Measurements from ENCODE around the gene TRANK1. TPM values are rescaled to one million over a fixed set of nuclear protein-coding genes. Genes with fewer than 3 reads are reported as not detected.

TRANK1 gene
- total RNA-seq, 1 experiment from 2014 or later: 10.3 TPM

GRCh38 chr3:36804295-36805055 is 140.4 kb downstream of the TRANK1 start:
- TF ChIP-seq CTCF (IDR thresholded peaks at IDR 0.05; ENCODE audit: unreplicated experiment): no peak
- no peaks in the 10 kb centered on the region for H3K36me3 Mint-ChIP-seq (ENCODE audit: insufficient read depth, unreplicated experiment)
- no peak overlapping the region for H3K4me3 Mint-ChIP-seq (ENCODE audit: low read depth, unreplicated experiment)
- peaks cover 66% of the 10 kb centered on the region for H3K27me3 Mint-ChIP-seq (ENCODE audit: unreplicated experiment)
- DNase-seq: no peak
- H3K4me1 Mint-ChIP-seq (ENCODE audit: low read depth, unreplicated experiment): no peaks in the 10 kb centered on the region
- no TSS peak for BruUV-seq (replicated peaks)
- no peak overlapping the region for H3K27ac Mint-ChIP-seq (ENCODE audit: unreplicated experiment)
- H3K9me3 Mint-ChIP-seq (ENCODE audit: low read depth, unreplicated experiment): peaks cover 2% of the 10 kb centered on the region
- CTCF ChIA-PET: no interaction called here
- intact Hi-C loops (cut with micrococcal nuclease; ENCODE audit: unreplicated experiment): no loop called here

DNA sequence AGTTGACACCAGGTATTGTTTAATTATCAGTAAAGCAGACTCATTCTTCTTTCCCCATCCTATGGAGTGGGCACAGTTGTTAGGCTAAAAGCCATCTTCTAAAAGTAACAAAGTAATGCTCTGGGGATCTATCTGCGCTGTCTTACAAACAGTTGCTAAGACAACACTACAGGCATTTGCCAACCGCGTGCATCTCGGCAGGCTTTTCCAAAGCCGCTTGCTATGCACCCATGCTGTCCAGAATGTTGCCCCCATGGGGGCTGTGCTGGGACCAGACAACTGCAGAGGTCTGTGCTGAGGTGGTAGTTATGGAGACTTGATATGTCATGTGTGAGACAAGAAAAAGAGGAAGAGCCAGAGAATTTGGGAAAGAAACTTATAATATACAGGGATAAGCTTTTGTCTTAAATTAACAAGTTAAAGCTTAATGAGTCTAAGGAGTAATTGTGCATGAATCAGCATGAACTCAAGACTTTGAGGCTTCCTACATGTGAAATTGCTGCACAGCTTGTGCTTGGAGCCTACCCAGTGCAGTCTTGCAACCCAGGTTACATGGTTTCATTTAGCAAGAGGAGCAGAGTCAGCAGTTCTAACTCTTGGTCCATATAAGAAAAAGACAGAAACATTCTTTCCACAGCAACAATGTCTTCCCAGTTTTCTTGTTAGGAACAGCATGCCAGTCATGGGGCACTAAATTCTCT is 141.6 kb downstream of the TRANK1 start:
- peaks cover 66% of the 10 kb centered on the region for H3K27me3 Mint-ChIP-seq (ENCODE audit: unreplicated experiment)

GRCh38 chr3:36800533-36801116 is 144.2 kb downstream of the TRANK1 start:
- no TSS peak for BruUV-seq (replicated peaks)
- intact Hi-C loops (cut with micrococcal nuclease; ENCODE audit: unreplicated experiment): no loop called here
- CTCF ChIA-PET: no interaction called here
- Mint-ChIP-seq H3K27ac (ENCODE audit: unreplicated experiment) (no peak overlapping the region), H3K4me1 (ENCODE audit: low read depth, unreplicated experiment) (no peaks in the 10 kb centered on the region), H3K36me3 (ENCODE audit: insufficient read depth, unreplicated experiment) (no peaks in the 10 kb centered on the region), H3K27me3 (ENCODE audit: unreplicated experiment) (peaks cover 57% of the 10 kb centered on the region), H3K4me3 (ENCODE audit: low read depth, unreplicated experiment) (no peak overlapping the region), H3K9me3 (ENCODE audit: low read depth, unreplicated experiment) (no peaks in the 10 kb centered on the region)
- no peak for TF ChIP-seq CTCF (IDR thresholded peaks at IDR 0.05; ENCODE audit: unreplicated experiment)
- no peak for DNase-seq

More for the DNA sequence above, 141.6 kb downstream of the TRANK1 start:
- Mint-ChIP-seq H3K36me3 (ENCODE audit: insufficient read depth, unreplicated experiment) (no peaks in the 10 kb centered on the region), H3K4me3 (ENCODE audit: low read depth, unreplicated experiment) (no peak overlapping the region), H3K9me3 (ENCODE audit: low read depth, unreplicated experiment) (peaks cover 2% of the 10 kb centered on the region), H3K27ac (ENCODE audit: unreplicated experiment) (no peak overlapping the region), H3K4me1 (ENCODE audit: low read depth, unreplicated experiment) (no peaks in the 10 kb centered on the region)
- intact Hi-C loops (cut with micrococcal nuclease; ENCODE audit: unreplicated experiment): no loop called here
- no peak for DNase-seq
- TF ChIP-seq CTCF (IDR thresholded peaks at IDR 0.05; ENCODE audit: unreplicated experiment): no peak
- CTCF ChIA-PET: interaction anchor here (0.6 kb wide), 1 partner anchor 1024 kb away, joined by 3 read pairs; no protein-coding TSS in a partner anchor
- no TSS peak for BruUV-seq (replicated peaks)

GRCh38 chr3:36796881-36797280 is 148.0 kb downstream of the TRANK1 start:
- no TSS peak for BruUV-seq (replicated peaks)
- no peak overlapping the region for H3K4me3 Mint-ChIP-seq (ENCODE audit: low read depth, unreplicated experiment)
- H3K27ac Mint-ChIP-seq (ENCODE audit: unreplicated experiment): no peak overlapping the region
- CTCF ChIA-PET: no interaction called here
- H3K27me3 Mint-ChIP-seq (ENCODE audit: unreplicated experiment): peaks cover 53% of the 10 kb centered on the region
- DNase-seq: no peak
- no peaks in the 10 kb centered on the region for H3K9me3 Mint-ChIP-seq (ENCODE audit: low read depth, unreplicated experiment)
- no peaks in the 10 kb centered on the region for H3K36me3 Mint-ChIP-seq (ENCODE audit: insufficient read depth, unreplicated experiment)
- TF ChIP-seq CTCF (IDR thresholded peaks at IDR 0.05; ENCODE audit: unreplicated experiment): no peak
- no peaks in the 10 kb centered on the region for H3K4me1 Mint-ChIP-seq (ENCODE audit: low read depth, unreplicated experiment)
- intact Hi-C loops (cut with micrococcal nuclease; ENCODE audit: unreplicated experiment): no loop called here
